GM12865 (cell line): Measurements from ENCODE around the gene ETFB.

Experiments used
- DNase-seq: peaks from one replicate; pipeline ENCODE4 v3.0.0; 2010; ENCODE audit warnings: low read depth
- H3K4me3 ChIP-seq: 2 replicates; pipeline ENCODE4 v1.5.1; 2011; ENCODE audit warnings: mild to moderate bottlenecking, low read depth, low read length, control low read depth
- CTCF ChIP-seq: IDR thresholded peaks from 2 replicates; pipeline ENCODE4 v1.5.1; 2011; ENCODE audit warnings: low read length, control low read depth, low read depth, inconsistent platforms; ENCODE audit not compliant: insufficient read depth; ENCODE audit errors: missing control alignments

The ETFB gene

GRCh38 chr19:51333836-51334460 is 32.2 kb downstream of the ETFB start:
- peak; percentile 30 for DNase-seq
- no peak for TF ChIP-seq CTCF

GRCh38 chr19:51331716-51332115 is 34.5 kb downstream of the ETFB start:
- DNase-seq: no peak
- no peak overlapping the region for H3K4me3 ChIP-seq
- TF ChIP-seq CTCF: no peak

More at GRCh38 chr19:51333836-51334460, 32.2 kb downstream of the ETFB start:
- H3K4me3 ChIP-seq: no peak overlapping the region

- no peak for TF ChIP-seq CTCF
- H3K4me3 ChIP-seq: no peak overlapping the region
- DNase-seq: no peak
Observed at GRCh38 chr19:51331193-51331592, 35.0 kb downstream of the ETFB start.

- DNase-seq: no peak
- TF ChIP-seq CTCF: no peak
- H3K4me3 ChIP-seq: no peak overlapping the region
Observed at GRCh38 chr19:51330366-51330765, 35.8 kb downstream of the ETFB start.

- no peak for DNase-seq
- TF ChIP-seq CTCF: no peak
Observed at GRCh38 chr19:51329411-51329810, 36.8 kb downstream of the ETFB start.

GRCh38 chr19:51327066-51328001 is 38.9 kb downstream of the ETFB start:
- no peak overlapping the region for H3K4me3 ChIP-seq
- DNase-seq: peak; percentile 63

More at GRCh38 chr19:51329411-51329810, 36.8 kb downstream of the ETFB start:
- no peak overlapping the region for H3K4me3 ChIP-seq

More at GRCh38 chr19:51327066-51328001, 38.9 kb downstream of the ETFB start:
- peak; percentile 5 for TF ChIP-seq CTCF
